Coronary artery (tissue), 2 donors: Measurements from ENCODE around the gene VANGL2.
A peak's percentile ranks its signal among the peaks of the same experiment; 100 is the strongest.

Experiments
- DNase-seq: peaks from one replicate; pipeline ENCODE4 v3.0.0-alpha.2; 2017; ENCODE audit warnings: low spot score
- H3K27ac ChIP-seq, 2 donors: fragments of 200-600 bp; sonication (generic); one replicate each; pipeline ENCODE4 v1.5.1; 2016 to 2019
- H3K4me3 ChIP-seq: fragments of 200-600 bp; sonication (generic); 2 replicates; pipeline ENCODE4 v1.5.1; 2016; ENCODE audit warnings: mild to moderate bottlenecking, moderate library complexity
- CTCF ChIP-seq: fragments of 200-600 bp; sonication (generic); IDR thresholded peaks from one replicate; pipeline ENCODE4 v1.5.1; 2019; ENCODE audit warnings: antibody characterized with exemption

Gene VANGL2

GRCh38 chr1:160400223-160400645, at the start of gene VANGL2:
TSS of gene VANGL2 (plus strand) at chr1:160400564. CDS start at chr1:160415838, 15,274 bp downstream.
- peak; percentile 71 for DNase-seq
- no peak within 1 kb of the TSS for H3K27ac ChIP-seq
- H3K4me3 ChIP-seq, result peak within 1 kb of the TSS; percentile 75
- no peak for TF ChIP-seq CTCF

- no peak for DNase-seq
- Histone ChIP-seq H3K27ac (no peak overlapping the region), H3K4me3 (no peak overlapping the region)
- TF ChIP-seq CTCF, result no peak
Observed at GRCh38 chr1:160351629-160352028, 48.7 kb upstream of the VANGL2 start.

- Histone ChIP-seq H3K4me3 (no peak overlapping the region), H3K27ac (no peak overlapping the region)
- no peak for DNase-seq
- no peak for TF ChIP-seq CTCF
Observed at GRCh38 chr1:160352555-160352954, 47.8 kb upstream of the VANGL2 start.

GRCh38 chr1:160353223-160353622, 47.1 kb upstream of the VANGL2 start:
- no peak overlapping the region for H3K4me3 ChIP-seq
- TF ChIP-seq CTCF, result no peak
- no peak overlapping the region for H3K27ac ChIP-seq
- no peak for DNase-seq

- DNase-seq, result no peak
- TF ChIP-seq CTCF, result no peak
- H3K27ac ChIP-seq, result no peak overlapping the region
- H3K4me3 ChIP-seq, result no peak overlapping the region
Observed at GRCh38 chr1:160354388-160354985, 45.9 kb upstream of the VANGL2 start.

- Histone ChIP-seq H3K4me3 (no peak overlapping the region), H3K27ac (no peak overlapping the region)
- no peak for DNase-seq
- TF ChIP-seq CTCF, result no peak
Observed at GRCh38 chr1:160357286-160358002, 42.9 kb upstream of the VANGL2 start.

GRCh38 chr1:160358073-160358472, 42.3 kb upstream of the VANGL2 start:
- DNase-seq, result no peak
- TF ChIP-seq CTCF, result no peak
- H3K27ac ChIP-seq, result no peak overlapping the region
- H3K4me3 ChIP-seq, result no peak overlapping the region
